GM23338 (cell line): Measurements from ENCODE around the gene BNIP1. TPM values are rescaled to one million over a fixed set of nuclear protein-coding genes. Genes with fewer than 3 reads are reported as not detected.

ENCODE experiments used
- polyA plus RNA-seq: library from polyadenylated mRNA; unstranded; fragments of >200 nt; fragmentation: Nextera tagmentation; extraction: Ambion mirVana; gene quantifications from 2 replicates; pipeline ENCODE4 v1.2.1, GENCODE V29; 2016
- total RNA-seq: library from RNA; depleted of rRNA; stranded (reverse); fragments of >200 nt; shearing (Covaris generic); gene quantifications from 2 replicates; pipeline ENCODE4 v1.2.3, GENCODE V29; 2014; rRNA removed

BNIP1 gene
- total and polyA plus RNA-seq, 2 experiments from 2014 or later: 12.1 to 17.0 TPM

Other genes starting within 250 kb of the BNIP1 start
- gene RPL26L1, start 185.1 kb upstream of the BNIP1 start, total RNA-seq: 30.9 and 69.2 TPM in 2 replicates
- 148 and 160 TPM in 2 replicates for gene RPL26L1, start 185.1 kb upstream of the BNIP1 start, polyA plus RNA-seq
- 75.0 and 75.9 TPM in 2 replicates for gene ATP6V0E1, start 160.8 kb upstream of the BNIP1 start, total RNA-seq
- 217 and 250 TPM in 2 replicates for gene ATP6V0E1, start 160.8 kb upstream of the BNIP1 start, polyA plus RNA-seq
- 3.3 and 3.5 TPM in 2 replicates for gene CREBRF, start 88.2 kb upstream of the BNIP1 start, total RNA-seq
- gene CREBRF, start 88.2 kb upstream of the BNIP1 start, polyA plus RNA-seq: 2.0 TPM in 2 replicates
- 0.21 TPM in 1 of 2 replicates, not detected in the other for gene NKX2-5, start 90.7 kb downstream of the BNIP1 start, total RNA-seq
- gene NKX2-5, start 90.7 kb downstream of the BNIP1 start, polyA plus RNA-seq: 0.78 TPM in 1 of 2 replicates, not detected in the other
- gene STC2, start 183.9 kb downstream of the BNIP1 start, total RNA-seq: 132 and 160 TPM in 2 replicates
- gene STC2, start 183.9 kb downstream of the BNIP1 start, polyA plus RNA-seq: 25.4 and 27.3 TPM in 2 replicates